H1 (cell line): ENCODE data around the gene PTPN12. TPM values are rescaled to one million over a fixed set of nuclear protein-coding genes. Genes with fewer than 3 reads are reported as not detected.

Experiments
- PHF8 ChIP-seq: fragments of 200-600 bp; sonication (generic); conservative IDR thresholded peaks from 2 replicates; pipeline ENCODE4 v1.7.1; 2012; ENCODE audit warnings: low read depth, mild to moderate bottlenecking, inconsistent platforms, low read length, moderate library complexity
- SAP30 ChIP-seq: fragments of 300-600 bp; sonication (generic); IDR thresholded peaks from 2 replicates; pipeline ENCODE4 v1.7.1; 2012; ENCODE audit warnings: low read length, moderate library complexity, mild to moderate bottlenecking, inconsistent platforms; ENCODE audit not compliant: insufficient read depth, insufficient replicate concordance
- polyA plus RNA-seq, 7 experiments: library from polyadenylated mRNA; depleted of rRNA in 3 of 7; stranded (reverse) in 5 of 7; unstranded in 2 of 7; fragments of >200 nt in 5 of 7; fragments of 200-250 nt in 2 of 7; gene quantifications; 1 replicate in 5 of 7; 2 replicates in 1 of 7; 4 replicates in 1 of 7; pipeline versions ENCODE4 v1.2.1 to v1.2.3, GENCODE V29; 2011 to 2013; ENCODE audit warnings: missing spikeins in 2 of 7, mixed read lengths in 2 of 7
- total RNA-seq: library from RNA; stranded (reverse); fragmentation: NEBNext Ultra II Directional; extraction: Animal tissue kit (Norgen Biotek cat#: 25700); gene quantifications from 2 replicates; pipeline ENCODE4 v1.2.1, GENCODE V29; 2021

Gene PTPN12
- total and polyA plus RNA-seq, 2 of the 8 experiments (the other 6 are each of a cell fraction or from before 2014, with no cell fraction given), result 39.7 to 132 TPM

DNA sequence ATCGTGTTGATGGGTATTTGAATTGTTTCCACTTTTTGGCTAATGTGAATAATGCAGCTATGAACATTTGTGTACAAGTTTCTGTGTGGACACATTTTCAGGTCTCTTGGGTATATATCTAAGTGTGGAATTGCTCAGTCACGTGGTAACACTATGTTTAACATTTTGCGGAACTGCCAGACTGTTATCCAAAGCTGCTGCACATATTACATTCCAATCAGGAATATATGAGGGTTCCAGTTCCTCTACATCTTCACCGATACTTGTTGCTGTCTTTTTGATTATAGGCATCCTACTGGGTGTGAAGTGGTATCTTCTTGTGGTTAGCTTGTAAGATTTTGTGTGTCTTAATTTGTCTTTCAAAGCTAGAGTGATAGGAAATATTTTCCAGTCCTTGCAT lies 6.8 kb downstream of the PTPN12 start (continued):
- TF ChIP-seq PHF8 (no peak), SAP30 (no peak)
